Natural killer cell treated with Interleukin-12 subunit alpha and Interleukin-12 subunit beta and Interleukin-15 and Interleukin-18, amount 100 ng/mL, for 72 hours (primary cell): ENCODE results near the gene CCSER1. TPM values are rescaled to one million over a fixed set of nuclear protein-coding genes. Genes with fewer than 3 reads are reported as not detected.

Experiments used
- ATAC-seq, 2 donors: fragments of 150-1000 bp; cut with Tn5 transposase in 1 of 2; sonication (Bioruptor Pico), chemical (Tn5 transposase) in 1 of 2; 2 replicates each; pipeline ENCODE4 v1.10.0; 2021
- DNase-seq: peaks from one replicate; pipeline ENCODE4 v3.0.0; 2022; ENCODE audit warnings: low spot score
- H3K27ac Mint-ChIP-seq, 2 donors: 1 replicate in 1 of 2; 2 replicates in 1 of 2; pipeline ENCODE4 v1.8.0; 2022; ENCODE audit warnings: mixed read lengths in 2 of 2, mild to moderate bottlenecking in 1 of 2, moderate library complexity in 1 of 2
- H3K27me3 Mint-ChIP-seq, 2 donors: 1 replicate in 1 of 2; 2 replicates in 1 of 2; pipeline ENCODE4 v1.8.0; 2022; ENCODE audit warnings: mixed read lengths in 2 of 2
- H3K36me3 Mint-ChIP-seq: one replicate; pipeline ENCODE4 v1.8.0; 2022; ENCODE audit warnings: mixed read lengths
- H3K4me1 Mint-ChIP-seq, 2 donors: 1 replicate in 1 of 2; 2 replicates in 1 of 2; pipeline ENCODE4 v1.8.0; 2022; ENCODE audit warnings: low read depth in 2 of 2, mixed read lengths in 2 of 2, mild to moderate bottlenecking in 1 of 2
- H3K4me3 Mint-ChIP-seq: one replicate; pipeline ENCODE4 v1.8.0; 2022; ENCODE audit warnings: mixed read lengths
- H3K9me3 Mint-ChIP-seq: 2 replicates; pipeline ENCODE4 v1.8.0; 2022; ENCODE audit warnings: mixed read lengths
- total RNA-seq, 2 donors: library from RNA; stranded (reverse); gene quantifications; one replicate each; pipeline ENCODE4 v1.2.3, GENCODE V29; 2022

CCSER1 gene
- total RNA-seq, 2 donors from 2014 or later, result 0.17 TPM; not detected in 1

DNA sequence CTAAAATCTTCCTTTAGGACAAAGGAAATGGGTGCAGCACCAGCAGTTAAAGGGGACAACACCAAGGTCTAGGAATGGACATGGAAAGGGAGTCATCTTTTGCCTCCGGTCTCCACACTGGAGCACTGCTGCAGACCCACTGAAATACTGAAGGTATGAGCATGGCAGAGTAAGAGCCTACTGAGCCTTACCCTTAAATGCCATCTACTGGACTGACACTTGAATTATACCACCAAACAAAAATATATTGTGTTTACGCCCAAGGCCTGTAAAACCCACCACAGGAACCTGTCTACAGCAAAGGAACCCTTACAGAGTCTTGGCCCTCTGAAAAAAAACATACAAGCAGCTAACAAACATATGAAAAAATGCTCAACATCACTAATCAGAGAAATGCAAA, 443.4 kb downstream of the CCSER1 start:
- no peak for ATAC-seq
- Mint-ChIP-seq H3K27ac (no peak overlapping the region), H3K9me3 (peaks cover 8% of the 10 kb centered on the region), H3K4me3 (no peak overlapping the region), H3K36me3 (peaks cover 5% of the 10 kb centered on the region), H3K27me3 (no peaks in the 10 kb centered on the region), H3K4me1 (no peaks in the 10 kb centered on the region)
- DNase-seq, result no peak

DNA sequence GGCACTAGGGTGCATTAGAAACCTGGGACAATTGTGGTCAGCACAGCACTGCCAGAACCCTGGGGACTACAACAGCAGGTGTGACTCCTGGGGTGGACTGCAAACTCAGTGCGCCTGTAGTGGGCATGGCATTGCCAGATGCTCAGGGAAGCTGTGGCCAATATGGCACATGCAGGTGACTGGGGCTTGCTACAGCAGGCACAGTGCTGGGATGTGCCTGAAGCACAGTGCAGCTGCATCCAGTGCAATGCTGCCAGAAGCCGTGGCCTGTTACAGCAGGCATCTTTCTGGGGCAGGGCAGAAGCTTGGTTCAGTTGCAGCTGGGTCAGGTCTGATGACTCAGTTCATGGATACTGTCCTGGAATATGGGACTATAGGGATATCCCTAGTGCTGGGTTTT, 445.8 kb downstream of the CCSER1 start:
- H3K27me3 Mint-ChIP-seq, result no peaks in the 10 kb centered on the region
- DNase-seq, result no peak
- no peak for ATAC-seq
- H3K4me3 Mint-ChIP-seq, result no peak overlapping the region
- H3K27ac Mint-ChIP-seq, result no peak overlapping the region
- H3K9me3 Mint-ChIP-seq, result peaks cover 8% of the 10 kb centered on the region
- H3K36me3 Mint-ChIP-seq, result peaks cover 5% of the 10 kb centered on the region
- H3K4me1 Mint-ChIP-seq, result no peaks in the 10 kb centered on the region

GRCh38 chr4:90575371-90575770, 448.2 kb downstream of the CCSER1 start:
- Mint-ChIP-seq H3K4me1 (no peaks in the 10 kb centered on the region), H3K36me3 (peaks cover 5% of the 10 kb centered on the region), H3K4me3 (no peak overlapping the region), H3K9me3 (peaks cover 8% of the 10 kb centered on the region), H3K27ac (no peak overlapping the region), H3K27me3 (no peaks in the 10 kb centered on the region)
- DNase-seq (no peak), ATAC-seq (no peak)

GRCh38 chr4:90580326-90580725, 453.1 kb downstream of the CCSER1 start:
- H3K9me3 Mint-ChIP-seq, result peaks cover 3% of the 10 kb centered on the region
- no peaks in the 10 kb centered on the region for H3K27me3 Mint-ChIP-seq
- DNase-seq (no peak), ATAC-seq (no peak)
- H3K4me1 Mint-ChIP-seq, result no peaks in the 10 kb centered on the region
- no peak overlapping the region for H3K27ac Mint-ChIP-seq
- no peaks in the 10 kb centered on the region for H3K36me3 Mint-ChIP-seq
- H3K4me3 Mint-ChIP-seq, result no peak overlapping the region

DNA sequence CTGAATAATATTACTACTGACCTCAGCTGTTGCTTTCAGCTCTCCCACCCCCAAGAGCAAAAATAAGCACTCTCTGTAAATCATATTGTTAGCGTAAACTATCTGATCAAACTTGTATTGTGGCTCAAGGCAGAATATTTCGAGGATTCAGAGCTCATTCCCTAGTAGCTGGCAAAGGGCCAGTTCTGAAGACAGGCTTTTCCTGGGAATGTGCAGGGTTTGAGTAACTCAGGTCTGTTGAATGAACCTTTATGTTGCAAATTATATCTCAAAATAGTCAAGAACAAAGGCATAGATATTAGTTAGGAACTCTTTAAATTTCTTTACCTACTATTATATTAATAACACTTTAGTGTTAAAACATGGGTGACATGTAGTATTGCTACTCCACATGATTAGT, 454.9 kb downstream of the CCSER1 start:
- DNase-seq (no peak), ATAC-seq (no peak)
- H3K27ac Mint-ChIP-seq, result no peak overlapping the region
- no peak overlapping the region for H3K4me3 Mint-ChIP-seq
- H3K36me3 Mint-ChIP-seq, result no peaks in the 10 kb centered on the region
- H3K27me3 Mint-ChIP-seq, result no peaks in the 10 kb centered on the region
- peaks cover 6% of the 10 kb centered on the region for H3K9me3 Mint-ChIP-seq
- no peaks in the 10 kb centered on the region for H3K4me1 Mint-ChIP-seq

- H3K27ac Mint-ChIP-seq, result no peak overlapping the region
- peaks cover 4% of the 10 kb centered on the region for H3K36me3 Mint-ChIP-seq
- DNase-seq (no peak), ATAC-seq (no peak)
- no peaks in the 10 kb centered on the region for H3K27me3 Mint-ChIP-seq
- H3K4me1 Mint-ChIP-seq, result no peaks in the 10 kb centered on the region
- no peak overlapping the region for H3K4me3 Mint-ChIP-seq
- peaks cover 11% of the 10 kb centered on the region for H3K9me3 Mint-ChIP-seq
These were observed 456.9 kb downstream of the CCSER1 start for GRCh38 chr4:90584051-90584450.

- Mint-ChIP-seq H3K4me1 (no peaks in the 10 kb centered on the region), H3K36me3 (peaks cover 4% of the 10 kb centered on the region), H3K9me3 (peaks cover 12% of the 10 kb centered on the region), H3K4me3 (no peak overlapping the region), H3K27ac (no peak overlapping the region), H3K27me3 (no peaks in the 10 kb centered on the region)
- no peak for DNase-seq
- ATAC-seq, result no peak
These were observed 458.8 kb downstream of the CCSER1 start for GRCh38 chr4:90585961-90586360.

- peaks cover 4% of the 10 kb centered on the region for H3K36me3 Mint-ChIP-seq
- H3K27me3 Mint-ChIP-seq, result no peaks in the 10 kb centered on the region
- H3K4me3 Mint-ChIP-seq, result no peak overlapping the region
- H3K27ac Mint-ChIP-seq, result no peak overlapping the region
- no peak for ATAC-seq
- DNase-seq, result no peak
- H3K9me3 Mint-ChIP-seq, result peaks cover 14% of the 10 kb centered on the region
- no peaks in the 10 kb centered on the region for H3K4me1 Mint-ChIP-seq
These were observed 459.6 kb downstream of the CCSER1 start for GRCh38 chr4:90586799-90587198.

DNA sequence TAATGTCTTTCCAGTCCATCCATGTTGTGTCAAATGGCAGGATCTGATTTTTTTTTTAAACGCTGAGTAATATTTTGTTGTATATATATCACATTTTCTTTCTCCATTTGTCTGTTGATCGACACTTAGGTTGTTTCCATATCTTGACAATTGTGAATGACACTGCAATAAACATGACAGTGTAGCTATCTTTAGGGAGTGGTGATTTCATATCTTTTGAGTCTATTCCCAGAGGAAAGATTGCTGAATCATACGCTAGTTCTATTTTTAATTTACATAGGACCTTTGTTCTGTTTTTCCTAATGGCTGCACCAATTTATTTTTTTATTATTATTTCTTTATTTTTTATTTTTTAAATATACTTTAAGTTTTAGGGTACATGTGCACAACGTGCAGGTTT, 470.7 kb downstream of the CCSER1 start:
- H3K27ac Mint-ChIP-seq, result no peak overlapping the region
- H3K36me3 Mint-ChIP-seq, result no peaks in the 10 kb centered on the region
- no peak overlapping the region for H3K4me3 Mint-ChIP-seq
- H3K9me3 Mint-ChIP-seq, result no peaks in the 10 kb centered on the region
- DNase-seq, result no peak
- no peaks in the 10 kb centered on the region for H3K27me3 Mint-ChIP-seq
- H3K4me1 Mint-ChIP-seq, result no peaks in the 10 kb centered on the region
- no peak for ATAC-seq

- no peak for DNase-seq
- H3K27ac Mint-ChIP-seq, result no peak overlapping the region
- H3K4me3 Mint-ChIP-seq, result no peak overlapping the region
- no peaks in the 10 kb centered on the region for H3K36me3 Mint-ChIP-seq
- ATAC-seq, result no peak
- H3K9me3 Mint-ChIP-seq, result peaks cover 2% of the 10 kb centered on the region
- no peaks in the 10 kb centered on the region for H3K4me1 Mint-ChIP-seq
- H3K27me3 Mint-ChIP-seq, result no peaks in the 10 kb centered on the region
These were observed 471.5 kb downstream of the CCSER1 start for GRCh38 chr4:90598741-90599140.

DNA sequence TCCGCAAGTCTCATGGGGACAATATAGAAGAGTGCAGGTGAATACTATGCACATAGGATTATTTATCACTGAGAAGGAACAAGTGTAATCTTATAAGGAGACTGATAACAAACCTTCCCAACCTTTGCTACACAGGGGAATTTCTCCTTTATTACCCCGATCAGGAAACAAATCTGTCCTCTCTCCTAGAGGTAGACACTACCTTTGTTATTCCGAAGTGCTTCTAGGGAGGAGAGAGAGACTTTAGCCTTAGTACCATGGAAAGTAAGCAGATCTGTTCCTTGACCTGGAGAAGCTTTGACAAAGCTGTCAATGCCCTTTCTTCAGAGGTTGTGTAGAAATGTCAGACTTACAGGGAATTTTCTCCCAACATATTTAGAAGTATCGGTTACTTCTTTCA, 475.5 kb downstream of the CCSER1 start:
- no peak for ATAC-seq
- H3K27me3 Mint-ChIP-seq, result no peaks in the 10 kb centered on the region
- no peak for DNase-seq
- H3K4me1 Mint-ChIP-seq, result no peaks in the 10 kb centered on the region
- no peak overlapping the region for H3K27ac Mint-ChIP-seq
- no peaks in the 10 kb centered on the region for H3K36me3 Mint-ChIP-seq
- H3K9me3 Mint-ChIP-seq, result peaks cover 4% of the 10 kb centered on the region
- no peak overlapping the region for H3K4me3 Mint-ChIP-seq

DNA sequence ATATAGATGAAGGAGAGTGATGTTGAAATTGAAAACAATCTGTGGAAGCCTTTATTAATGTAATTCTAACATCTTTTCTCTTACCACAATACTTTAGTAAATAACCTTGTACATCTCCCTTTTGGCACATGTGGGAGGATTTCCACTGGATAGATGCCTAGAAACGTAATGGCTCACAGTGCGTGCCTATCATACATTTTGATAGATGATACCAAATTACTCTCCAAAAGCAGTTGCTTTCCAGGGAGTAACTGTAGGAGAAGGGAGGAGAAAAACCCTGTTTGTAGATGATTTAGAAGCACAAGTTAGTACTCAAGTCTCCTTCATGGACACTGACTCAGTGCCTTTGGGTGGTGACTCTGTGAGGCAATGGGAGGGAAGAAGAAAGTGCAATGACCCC, 476.3 kb downstream of the CCSER1 start:
- no peaks in the 10 kb centered on the region for H3K36me3 Mint-ChIP-seq
- peaks cover 4% of the 10 kb centered on the region for H3K9me3 Mint-ChIP-seq

DNA sequence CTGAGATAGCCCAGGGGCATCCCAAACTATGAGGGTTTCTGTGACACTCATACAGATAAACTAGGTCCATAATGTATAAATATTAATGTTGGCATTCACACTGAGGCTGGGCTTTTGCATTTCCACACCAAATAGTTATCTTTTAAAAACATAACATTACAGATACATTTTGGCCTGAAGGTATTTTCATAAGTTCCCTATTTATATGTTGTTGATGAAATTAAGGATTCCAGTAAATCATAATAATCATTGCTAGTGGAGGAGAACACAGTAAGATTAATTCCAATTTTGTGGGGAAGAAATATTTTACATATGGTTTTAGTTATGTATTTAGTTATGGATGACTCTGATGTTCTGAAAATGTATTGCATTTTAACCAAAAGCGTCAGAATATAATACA, 479.6 kb downstream of the CCSER1 start:
- DNase-seq, result no peak
- no peak for ATAC-seq
- H3K9me3 Mint-ChIP-seq, result peaks cover 4% of the 10 kb centered on the region
- no peak overlapping the region for H3K27ac Mint-ChIP-seq
- no peaks in the 10 kb centered on the region for H3K4me1 Mint-ChIP-seq
- no peaks in the 10 kb centered on the region for H3K27me3 Mint-ChIP-seq
- H3K36me3 Mint-ChIP-seq, result no peaks in the 10 kb centered on the region
- H3K4me3 Mint-ChIP-seq, result no peak overlapping the region

More for the DNA sequence above, 476.3 kb downstream of the CCSER1 start:
- ATAC-seq (no peak), DNase-seq (no peak)
- Mint-ChIP-seq H3K4me1 (no peaks in the 10 kb centered on the region), H3K27ac (no peak overlapping the region), H3K4me3 (no peak overlapping the region), H3K27me3 (no peaks in the 10 kb centered on the region)

- H3K4me1 Mint-ChIP-seq, result no peaks in the 10 kb centered on the region
- H3K27me3 Mint-ChIP-seq, result no peaks in the 10 kb centered on the region
- no peak overlapping the region for H3K27ac Mint-ChIP-seq
- no peaks in the 10 kb centered on the region for H3K36me3 Mint-ChIP-seq
- no peak for DNase-seq
- H3K4me3 Mint-ChIP-seq, result no peak overlapping the region
- H3K9me3 Mint-ChIP-seq, result peaks cover 10% of the 10 kb centered on the region
- ATAC-seq, result no peak
These were observed 487.2 kb downstream of the CCSER1 start for GRCh38 chr4:90614371-90614770.

GRCh38 chr4:90621080-90621479, 493.9 kb downstream of the CCSER1 start:
- Mint-ChIP-seq H3K36me3 (no peaks in the 10 kb centered on the region), H3K27me3 (no peaks in the 10 kb centered on the region), H3K4me1 (no peaks in the 10 kb centered on the region), H3K4me3 (no peak overlapping the region), H3K9me3 (no peaks in the 10 kb centered on the region), H3K27ac (no peak overlapping the region)
- ATAC-seq (no peak), DNase-seq (no peak)
